Transverse colon (tissue), 4 donors: ENCODE measurements around the gene TM9SF3. TPM values are rescaled to one million over a fixed set of nuclear protein-coding genes. Genes with fewer than 3 reads are reported as not detected.

Experiments
- DNase-seq: peaks from one replicate; pipeline ENCODE4 v3.0.0-alpha.2; 2019
- H3K27ac ChIP-seq, 4 donors: fragments of 200-600 bp; sonication (generic); 2 replicates each; pipeline ENCODE4 v1.5.1; 2016 to 2018; ENCODE audit warnings: inconsistent platforms in 4 of 4
- H3K27me3 ChIP-seq: fragments of 200-600 bp; sonication (generic); 2 replicates; pipeline ENCODE4 v1.5.1; 2017; ENCODE audit warnings: inconsistent platforms
- H3K36me3 ChIP-seq, 4 donors: fragments of 200-600 bp; sonication (generic); 2 replicates each; pipeline ENCODE4 v1.5.1; 2017 to 2019; ENCODE audit warnings: inconsistent platforms in 4 of 4
- H3K4me1 ChIP-seq, 4 donors: fragments of 200-600 bp; sonication (generic); 2 replicates each; pipeline ENCODE4 v1.5.1; 2017 to 2020; ENCODE audit warnings: inconsistent platforms in 4 of 4
- H3K4me3 ChIP-seq, 4 donors: fragments of 200-600 bp; sonication (generic); 1 replicate in 1 of 4; 2 replicates in 3 of 4; pipeline versions ENCODE4 v1.5.1 to v1.6.1; 2017 to 2019; ENCODE audit warnings: inconsistent platforms in 4 of 4
- H3K9me3 ChIP-seq, 2 donors: fragments of 200-600 bp; sonication (generic); 2 replicates each; pipeline ENCODE4 v1.5.1; 2017 to 2019; ENCODE audit warnings: inconsistent platforms in 2 of 2
- CTCF ChIP-seq, 5 experiments: fragments of 200-600 bp in 3 of 5; fragments of 450-650 bp in 2 of 5; sonication (generic) in 3 of 5; IDR thresholded peaks; 1 replicate in 2 of 5; 2 replicates in 3 of 5; pipeline ENCODE4 v1.5.1; 2016 to 2017; ENCODE audit warnings: antibody characterized with exemption in 5 of 5, inconsistent platforms in 3 of 5, mild to moderate bottlenecking in 2 of 5, moderate library complexity in 1 of 5
- EP300 ChIP-seq: sonication (generic); formaldehyde crosslinking; IDR thresholded peaks from one replicate; pipeline ENCODE4 v1.6.1; 2017; ENCODE audit warnings: antibody characterized with exemption, low read depth
- POLR2A ChIP-seq: fragments of 450-650 bp; IDR thresholded peaks from one replicate; pipeline ENCODE4 v1.6.1; 2016; ENCODE audit warnings: antibody characterized with exemption, mild to moderate bottlenecking, moderate library complexity
- POLR2AphosphoS5 ChIP-seq, 3 donors: sonication (generic); formaldehyde crosslinking; IDR thresholded peaks; one replicate each; pipeline ENCODE4 v1.6.1; 2016; ENCODE audit warnings: antibody characterized with exemption in 3 of 3
- WGBS, 2 donors: methylation state at CpG; one replicate each; pipeline ENCODE4 v1.1.5; 2018; ENCODE audit warnings: low coverage in 1 of 2; 5-methylcytosine and 5-hydroxymethylcytosine counted together
- in situ Hi-C, 4 donors: fragments of 200-750 bp; cut with MboI; loops; one replicate each; pipeline versions ENCODE4 v1.15.0 to v1.15.1; 2017; ENCODE audit warnings: low sequenced_read_pairs in 3 of 4, low pct_ligation_motif_present in 1 of 4, low pct_unique_long_range_greater_than_20kb in 1 of 4
- intact Hi-C: fragments of 100-400 bp; cut with DNase I; formaldehyde crosslinking; loops from one replicate; pipeline ENCODE4 v1.15.1; 2023; ENCODE audit warnings: low total_unique reads
- total RNA-seq, 4 donors: library from RNA; depleted of rRNA; stranded (reverse); fragments of >200 nt; gene quantifications; one replicate each; pipeline ENCODE4 v1.1.0, GENCODE V29; 2016

The TM9SF3 gene
- total RNA-seq, 4 donors from 2014 or later: 34.4 to 133 (median 77.3) TPM

- no peak overlapping the region for H3K4me3 ChIP-seq
- H3K36me3 ChIP-seq: no peaks in the 10 kb centered on the region
- no peaks in the 10 kb centered on the region for H3K4me1 ChIP-seq
- intact Hi-C loops (no loop called here), in situ Hi-C loops (loop anchor here in 2 of 4 donors (10.0 to 25.0 kb wide), 2 partner anchors 108 to 115 kb away; no protein-coding TSS in a partner anchor)
- TF ChIP-seq CTCF (IDR thresholded peaks at IDR 0.05) (no peak), POLR2AphosphoS5 (IDR thresholded peaks at IDR 0.05) (no peak), POLR2A (no peak), EP300 (no peak)
- 43 to 89% methylated on average over 1 to 7 of the region's 7 CpGs for WGBS, 2 donors
- no peak for DNase-seq
- H3K27me3 ChIP-seq: no peaks in the 10 kb centered on the region
- no peaks in the 10 kb centered on the region for H3K9me3 ChIP-seq
- no peak overlapping the region for H3K27ac ChIP-seq
Measured at GRCh38 chr10:96502561-96503282, 84.1 kb downstream of the TM9SF3 start.

GRCh38 chr10:96501985-96502384 is 84.8 kb downstream of the TM9SF3 start:
- in situ Hi-C loops: loop anchor here in 2 of 4 donors (10.0 to 25.0 kb wide), 2 partner anchors 107 to 115 kb away; no protein-coding TSS in a partner anchor
- Histone ChIP-seq H3K4me1 (no peaks in the 10 kb centered on the region), H3K9me3 (no peaks in the 10 kb centered on the region), H3K4me3 (no peak overlapping the region), H3K36me3 (no peaks in the 10 kb centered on the region), H3K27me3 (no peaks in the 10 kb centered on the region), H3K27ac (no peak overlapping the region)
- TF ChIP-seq CTCF (IDR thresholded peaks at IDR 0.05): no peak
- no peak for TF ChIP-seq EP300
- no peak for TF ChIP-seq POLR2AphosphoS5 (IDR thresholded peaks at IDR 0.05)
- no peak for DNase-seq
- WGBS, 2 donors: 83 to 100% methylated on average over 1 to 4 of the region's 4 CpGs
- intact Hi-C loops: no loop called here

- 72% methylated on average over 7 of the region's 7 CpGs; no CpG with 5 or more reads in 1 of the 2 donors for WGBS, 2 donors
- Histone ChIP-seq H3K4me3 (no peak overlapping the region), H3K27me3 (no peaks in the 10 kb centered on the region), H3K4me1 (no peaks in the 10 kb centered on the region), H3K9me3 (no peaks in the 10 kb centered on the region), H3K36me3 (no peaks in the 10 kb centered on the region), H3K27ac (no peak overlapping the region)
- no peak for TF ChIP-seq POLR2AphosphoS5 (IDR thresholded peaks at IDR 0.05)
- TF ChIP-seq EP300: no peak
- no peak for TF ChIP-seq POLR2A
- no peak for TF ChIP-seq CTCF (IDR thresholded peaks at IDR 0.05)
- no peak for DNase-seq
- in situ Hi-C loops: loop anchor here in 2 of 4 donors (10.0 to 25.0 kb wide), 2 partner anchors 106 to 113 kb away; no protein-coding TSS in a partner anchor
- intact Hi-C loops: no loop called here
Measured at GRCh38 chr10:96500519-96500918, 86.3 kb downstream of the TM9SF3 start.

- Histone ChIP-seq H3K4me3 (no peak overlapping the region), H3K36me3 (no peaks in the 10 kb centered on the region), H3K27ac (no peak overlapping the region), H3K27me3 (no peaks in the 10 kb centered on the region), H3K4me1 (no peaks in the 10 kb centered on the region), H3K9me3 (no peaks in the 10 kb centered on the region)
- no peak for DNase-seq
- 96 to 100% methylated on average over 2 to 3 of the region's 3 CpGs for WGBS, 2 donors
- in situ Hi-C loops (loop anchor here in 2 of 4 donors (10.0 to 25.0 kb wide), 2 partner anchors 105 to 113 kb away; no protein-coding TSS in a partner anchor), intact Hi-C loops (no loop called here)
- TF ChIP-seq CTCF (IDR thresholded peaks at IDR 0.05) (no peak), EP300 (no peak), POLR2AphosphoS5 (IDR thresholded peaks at IDR 0.05) (no peak), POLR2A (no peak)
Measured at GRCh38 chr10:96500050-96500449, 86.8 kb downstream of the TM9SF3 start.
